ENCODE results near the gene ARX. TPM values are rescaled to one million over a fixed set of nuclear protein-coding genes. Genes with fewer than 3 reads are reported as not detected.

The ARX gene
- polyA plus RNA-seq, 3 donors = not detected

DNA sequence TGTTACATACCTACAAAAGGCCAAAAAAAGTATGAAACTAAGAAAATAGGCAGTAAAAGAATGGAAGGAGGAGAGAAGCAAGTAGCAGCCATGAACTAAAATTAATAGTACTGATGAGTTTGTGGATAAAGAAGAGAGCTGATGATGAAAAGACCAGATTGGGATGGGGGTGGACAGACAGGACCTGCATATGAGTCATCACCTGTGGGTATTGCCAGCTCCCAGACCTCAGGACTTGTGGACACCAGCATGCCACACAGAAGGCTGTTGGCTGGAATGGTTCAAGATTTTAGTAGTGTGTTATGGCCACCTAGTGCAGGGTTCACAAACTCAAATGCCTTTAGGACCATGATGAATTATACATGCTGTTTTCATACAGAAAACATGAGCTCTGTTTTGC lies 58.9 kb downstream of the ARX start:
- Histone ChIP-seq H4K20me1 (ENCODE audit: insufficient read depth, low read length) (no peaks in the 10 kb centered on the region), H3K9ac (ENCODE audit: insufficient read depth, low read length, poor library complexity, severe bottlenecking) (no peak overlapping the region), H3K4me2 (replicated peaks; ENCODE audit: extremely low read depth, low read length, poor library complexity, severe bottlenecking) (no peak overlapping the region), H3K9me3 (replicated peaks in 1 of 2; ENCODE audit: control insufficient read depth in 1 of 2, insufficient read depth in 1 of 2, low read length in 2 of 2) (no peaks in the 10 kb centered on the region), H2AFZ (ENCODE audit: insufficient read depth, low read depth, low read length, poor library complexity, severe bottlenecking) (no peak overlapping the region), H3K27me3 (ENCODE audit: control insufficient read depth in 2 of 2, insufficient read depth in 2 of 2, low read length in 2 of 2) (no peaks in the 10 kb centered on the region), H3K79me2 (ENCODE audit: insufficient read depth, low read length) (no peaks in the 10 kb centered on the region), H3K4me3 (replicated peaks in 1 of 3; ENCODE audit: low read depth in 2 of 3, low read length in 3 of 3) (no peak overlapping the region), H3K4me1 (ENCODE audit: control insufficient read depth in 1 of 2, insufficient read depth in 2 of 2, low read length in 2 of 2) (no peaks in the 10 kb centered on the region), H3K27ac (ENCODE audit: low read depth in 1 of 2, low read length in 2 of 2) (no peak overlapping the region), H3K36me3 (replicated peaks in 1 of 2; ENCODE audit: control insufficient read depth in 1 of 2, insufficient read depth in 2 of 2, low read length in 2 of 2) (no peaks in the 10 kb centered on the region)
- no peak overlapping the region for H3K27ac Mint-ChIP-seq
- peaks cover 0 to 2% (median 0%) of the 10 kb centered on the region in 3 donors for H3K27me3 Mint-ChIP-seq (ENCODE audit: low read depth in 3 of 3)
- H3K4me3 Mint-ChIP-seq = no peak overlapping the region
- intact Hi-C loops (cut with micrococcal nuclease) = no loop called here
- H3K4me1 Mint-ChIP-seq = no peaks in the 10 kb centered on the region
- H3K36me3 Mint-ChIP-seq = peaks cover 4 to 5% of the 10 kb centered on the region in 2 donors
- peaks cover 0 to 3% (median 0%) of the 10 kb centered on the region in 7 donors for H3K9me3 Mint-ChIP-seq
- no peak for DNase-seq
- TF ChIP-seq, protein P1, sequence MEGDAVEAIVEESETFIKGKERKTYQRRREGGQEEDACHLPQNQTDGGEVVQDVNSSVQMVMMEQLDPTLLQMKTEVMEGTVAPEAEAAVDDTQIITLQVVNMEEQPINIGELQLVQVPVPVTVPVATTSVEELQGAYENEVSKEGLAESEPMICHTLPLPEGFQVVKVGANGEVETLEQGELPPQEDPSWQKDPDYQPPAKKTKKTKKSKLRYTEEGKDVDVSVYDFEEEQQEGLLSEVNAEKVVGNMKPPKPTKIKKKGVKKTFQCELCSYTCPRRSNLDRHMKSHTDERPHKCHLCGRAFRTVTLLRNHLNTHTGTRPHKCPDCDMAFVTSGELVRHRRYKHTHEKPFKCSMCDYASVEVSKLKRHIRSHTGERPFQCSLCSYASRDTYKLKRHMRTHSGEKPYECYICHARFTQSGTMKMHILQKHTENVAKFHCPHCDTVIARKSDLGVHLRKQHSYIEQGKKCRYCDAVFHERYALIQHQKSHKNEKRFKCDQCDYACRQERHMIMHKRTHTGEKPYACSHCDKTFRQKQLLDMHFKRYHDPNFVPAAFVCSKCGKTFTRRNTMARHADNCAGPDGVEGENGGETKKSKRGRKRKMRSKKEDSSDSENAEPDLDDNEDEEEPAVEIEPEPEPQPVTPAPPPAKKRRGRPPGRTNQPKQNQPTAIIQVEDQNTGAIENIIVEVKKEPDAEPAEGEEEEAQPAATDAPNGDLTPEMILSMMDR (IDR thresholded peaks at IDR 0.05) = no peak

DNA sequence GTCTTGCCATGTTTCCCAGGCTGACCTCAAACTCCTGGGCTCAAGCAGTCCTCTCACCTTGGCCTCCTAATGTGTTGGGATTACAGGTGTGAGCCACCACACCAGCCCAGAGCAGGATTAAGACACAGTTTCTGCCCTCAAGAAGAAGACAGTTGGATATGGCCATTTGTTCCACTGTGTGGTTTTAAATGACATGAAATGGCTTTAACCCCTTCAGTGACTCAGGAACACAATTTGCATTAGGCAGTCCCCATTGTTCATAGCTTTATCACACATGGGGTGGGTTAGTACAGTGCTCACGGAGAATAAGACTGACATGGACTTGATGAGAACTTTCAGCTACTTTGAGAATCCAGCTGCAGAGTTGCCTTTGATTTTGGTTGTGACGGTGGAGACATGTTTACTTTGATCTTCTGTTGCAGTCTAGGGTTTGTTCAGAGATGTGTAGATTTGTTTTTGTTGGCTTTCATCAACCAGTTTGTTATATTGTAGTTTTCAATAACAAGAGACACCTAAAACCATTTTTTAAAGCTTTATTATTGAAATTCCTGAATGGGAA lies 60.3 kb downstream of the ARX start:
- peaks cover 4 to 5% of the 10 kb centered on the region in 2 donors for H3K36me3 Mint-ChIP-seq
- no CpG with 5 or more reads among the region's 2 CpGs for WGBS (ENCODE audit: insufficient coverage)
- peaks cover 0 to 3% (median 0%) of the 10 kb centered on the region in 7 donors for H3K9me3 Mint-ChIP-seq
- no peaks in the 10 kb centered on the region for H3K4me1 Mint-ChIP-seq
- TF ChIP-seq, protein P1 (IDR thresholded peaks at IDR 0.05) = no peak
- H3K27me3 Mint-ChIP-seq (ENCODE audit: low read depth in 3 of 3) = peaks cover 0 to 2% (median 0%) of the 10 kb centered on the region in 3 donors
- Histone ChIP-seq H2AFZ (ENCODE audit: insufficient read depth, low read depth, low read length, poor library complexity, severe bottlenecking) (no peak overlapping the region), H3K9me3 (replicated peaks in 1 of 2; ENCODE audit: control insufficient read depth in 1 of 2, insufficient read depth in 1 of 2, low read length in 2 of 2) (no peaks in the 10 kb centered on the region), H3K4me2 (replicated peaks; ENCODE audit: extremely low read depth, low read length, poor library complexity, severe bottlenecking) (no peak overlapping the region), H3K9ac (ENCODE audit: insufficient read depth, low read length, poor library complexity, severe bottlenecking) (no peak overlapping the region), H3K4me3 (replicated peaks in 1 of 3; ENCODE audit: low read depth in 2 of 3, low read length in 3 of 3) (no peak overlapping the region), H3K4me1 (ENCODE audit: control insufficient read depth in 1 of 2, insufficient read depth in 2 of 2, low read length in 2 of 2) (no peaks in the 10 kb centered on the region), H3K27me3 (ENCODE audit: control insufficient read depth in 2 of 2, insufficient read depth in 2 of 2, low read length in 2 of 2) (no peaks in the 10 kb centered on the region), H4K20me1 (ENCODE audit: insufficient read depth, low read length) (no peaks in the 10 kb centered on the region), H3K27ac (ENCODE audit: low read depth in 1 of 2, low read length in 2 of 2) (no peak overlapping the region), H3K79me2 (ENCODE audit: insufficient read depth, low read length) (no peaks in the 10 kb centered on the region), H3K36me3 (replicated peaks in 1 of 2; ENCODE audit: control insufficient read depth in 1 of 2, insufficient read depth in 2 of 2, low read length in 2 of 2) (no peaks in the 10 kb centered on the region)
- peak overlapping the region in 1 of 7 donors; percentile 1 for H3K27ac Mint-ChIP-seq
- DNase-seq = no peak
- H3K4me3 Mint-ChIP-seq = no peak overlapping the region
- intact Hi-C loops (cut with micrococcal nuclease) = no loop called here

All from CD14-positive monocyte (primary cell).